Loucy (cell line): ENCODE results near the gene SLC15A5.

Experiments
- H2AFZ ChIP-seq: fragments of 200-600 bp; sonication (generic); 2 replicates; pipeline ENCODE4 v1.6.0; 2016; ENCODE audit warnings: antibody characterized with exemption, mild to moderate bottlenecking, low read length, moderate library complexity
- H3F3A ChIP-seq: fragments of 200-600 bp; 2 replicates; pipeline ENCODE4 v1.6.0; 2016; ENCODE audit warnings: antibody characterized with exemption, low read depth, mild to moderate bottlenecking
- H3K27me3 ChIP-seq: fragments of 200-600 bp; sonication (generic); 2 replicates; pipeline ENCODE4 v1.6.1; 2014; ENCODE audit warnings: low read length, mild to moderate bottlenecking; ENCODE audit not compliant: insufficient read depth, poor library complexity, severe bottlenecking
- H3K36me3 ChIP-seq: fragments of 200-600 bp; sonication (generic); 2 replicates; pipeline ENCODE4 v1.6.1; 2016; ENCODE audit warnings: low read length; ENCODE audit not compliant: insufficient read depth
- H3K4me1 ChIP-seq: fragments of 200-600 bp; sonication (generic); 2 replicates; pipeline ENCODE4 v1.5.1; 2014; ENCODE audit warnings: low read length, mild to moderate bottlenecking; ENCODE audit not compliant: insufficient read depth, poor library complexity, severe bottlenecking
- H3K4me2 ChIP-seq: fragments of 200-600 bp; sonication (generic); 2 replicates; pipeline ENCODE4 v1.6.0; 2014; ENCODE audit warnings: antibody characterized with exemption, low read length, low read depth, mild to moderate bottlenecking; ENCODE audit not compliant: poor library complexity, severe bottlenecking
- H3K4me3 ChIP-seq: fragments of 200-600 bp; sonication (generic); 2 replicates; pipeline ENCODE4 v1.5.1; 2014; ENCODE audit warnings: low read length, mild to moderate bottlenecking, mixed read lengths; ENCODE audit not compliant: poor library complexity, severe bottlenecking
- H3K79me2 ChIP-seq: fragments of 200-600 bp; sonication (generic); 2 replicates; pipeline ENCODE4 v1.6.1; 2014; ENCODE audit warnings: low read length; ENCODE audit not compliant: insufficient read depth
- H3K9ac ChIP-seq: fragments of 200-600 bp; sonication (generic); 2 replicates; pipeline ENCODE4 v1.6.0; 2014; ENCODE audit warnings: mild to moderate bottlenecking, low read depth, low read length, moderate library complexity; ENCODE audit not compliant: poor library complexity, severe bottlenecking
- H3K9me2 ChIP-seq: fragments of 200-600 bp; sonication (generic); replicated peaks from 2 replicates; pipeline ENCODE4 v1.6.1; 2016; ENCODE audit warnings: low read depth, low read length, mixed read lengths
- H3K9me3 ChIP-seq: fragments of 200-600 bp; sonication (generic); 2 replicates; pipeline ENCODE4 v1.6.1; 2014; ENCODE audit warnings: mild to moderate bottlenecking, antibody characterized with exemption, low read length, low read depth; ENCODE audit not compliant: insufficient read depth
- H4K20me1 ChIP-seq: fragments of 200-600 bp; sonication (generic); 2 replicates; pipeline ENCODE4 v1.6.0; 2014; ENCODE audit warnings: antibody characterized with exemption, low read length, mild to moderate bottlenecking; ENCODE audit not compliant: insufficient read depth, poor library complexity, severe bottlenecking
- EZH2phosphoT487 ChIP-seq: fragments of 200-600 bp; IDR thresholded peaks from 2 replicates; pipeline ENCODE4 v1.6.1; 2018; ENCODE audit warnings: antibody characterized with exemption, mild to moderate bottlenecking, moderate library complexity, borderline replicate concordance
- TF ChIP-seq, protein P1 (sequence below): fragments of 200-600 bp; sonication (generic); conservative IDR thresholded peaks from 2 replicates; pipeline ENCODE4 v1.5.1; 2014; ENCODE audit warnings: mild to moderate bottlenecking, antibody characterized with exemption, low read length

The SLC15A5 gene

DNA sequence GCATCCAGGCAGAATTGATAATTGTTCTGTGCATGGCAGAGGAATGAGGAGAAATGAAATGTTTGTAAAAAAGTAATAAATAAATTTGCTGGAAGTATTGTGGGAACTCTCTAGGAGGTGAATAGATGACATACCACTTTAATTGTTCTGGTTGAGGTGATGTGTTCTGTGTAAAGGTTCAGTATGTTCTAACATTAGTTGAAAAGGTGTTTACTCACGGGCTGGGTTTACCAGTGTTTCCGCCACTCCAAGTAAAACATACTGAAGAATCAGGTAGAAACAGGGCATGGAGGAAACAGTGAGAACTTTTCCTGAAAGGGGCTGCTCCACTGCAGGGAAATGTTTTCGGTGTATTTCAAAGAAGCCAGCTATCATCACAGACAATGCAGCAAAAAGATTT lies 53.3 kb downstream of the SLC15A5 start:
- Histone ChIP-seq H3K36me3 (no peaks in the 10 kb centered on the region), H4K20me1 (no peaks in the 10 kb centered on the region), H2AFZ (no peak overlapping the region), H3K4me3 (no peak overlapping the region), H3F3A (no peaks in the 10 kb centered on the region), H3K9me2 (no peaks in the 10 kb centered on the region), H3K27me3 (no peaks in the 10 kb centered on the region), H3K9ac (no peak overlapping the region), H3K4me2 (no peak overlapping the region), H3K9me3 (no peaks in the 10 kb centered on the region), H3K4me1 (no peaks in the 10 kb centered on the region), H3K79me2 (no peaks in the 10 kb centered on the region)
- TF ChIP-seq, protein P1, sequence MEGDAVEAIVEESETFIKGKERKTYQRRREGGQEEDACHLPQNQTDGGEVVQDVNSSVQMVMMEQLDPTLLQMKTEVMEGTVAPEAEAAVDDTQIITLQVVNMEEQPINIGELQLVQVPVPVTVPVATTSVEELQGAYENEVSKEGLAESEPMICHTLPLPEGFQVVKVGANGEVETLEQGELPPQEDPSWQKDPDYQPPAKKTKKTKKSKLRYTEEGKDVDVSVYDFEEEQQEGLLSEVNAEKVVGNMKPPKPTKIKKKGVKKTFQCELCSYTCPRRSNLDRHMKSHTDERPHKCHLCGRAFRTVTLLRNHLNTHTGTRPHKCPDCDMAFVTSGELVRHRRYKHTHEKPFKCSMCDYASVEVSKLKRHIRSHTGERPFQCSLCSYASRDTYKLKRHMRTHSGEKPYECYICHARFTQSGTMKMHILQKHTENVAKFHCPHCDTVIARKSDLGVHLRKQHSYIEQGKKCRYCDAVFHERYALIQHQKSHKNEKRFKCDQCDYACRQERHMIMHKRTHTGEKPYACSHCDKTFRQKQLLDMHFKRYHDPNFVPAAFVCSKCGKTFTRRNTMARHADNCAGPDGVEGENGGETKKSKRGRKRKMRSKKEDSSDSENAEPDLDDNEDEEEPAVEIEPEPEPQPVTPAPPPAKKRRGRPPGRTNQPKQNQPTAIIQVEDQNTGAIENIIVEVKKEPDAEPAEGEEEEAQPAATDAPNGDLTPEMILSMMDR = no peak
- no peak for TF ChIP-seq EZH2phosphoT487

DNA sequence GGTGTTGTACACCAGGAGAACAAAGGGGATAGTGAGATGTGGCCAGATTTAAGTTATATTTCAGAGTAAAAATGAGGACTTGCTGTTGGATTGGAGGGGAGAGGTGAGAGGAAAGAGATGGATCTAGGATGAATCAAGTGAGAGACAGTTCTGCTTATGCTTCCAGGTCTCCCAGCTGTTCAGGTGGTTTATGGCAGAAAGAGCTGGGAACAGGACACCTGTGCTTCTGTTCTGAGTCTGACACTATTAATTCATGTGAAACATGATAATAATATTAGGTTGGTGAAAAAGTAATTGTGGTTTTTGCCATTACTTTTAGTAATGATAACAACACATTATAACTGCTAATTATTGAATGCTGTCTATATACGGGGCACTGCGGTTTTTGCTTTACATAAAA lies 55.7 kb downstream of the SLC15A5 start:
- no peak overlapping the region for H3K4me3 ChIP-seq

GRCh38 chr12:16220120-16220519 lies 57.4 kb downstream of the SLC15A5 start:
- H3K4me2 ChIP-seq = no peak overlapping the region
- no peaks in the 10 kb centered on the region for H3K36me3 ChIP-seq
- H3K9me3 ChIP-seq = no peaks in the 10 kb centered on the region
- H4K20me1 ChIP-seq = no peaks in the 10 kb centered on the region
- no peaks in the 10 kb centered on the region for H3F3A ChIP-seq
- no peaks in the 10 kb centered on the region for H3K27me3 ChIP-seq
- no peak overlapping the region for H3K4me3 ChIP-seq
- no peak overlapping the region for H3K9ac ChIP-seq
- no peak overlapping the region for H2AFZ ChIP-seq
- H3K9me2 ChIP-seq = no peaks in the 10 kb centered on the region
- H3K4me1 ChIP-seq = no peaks in the 10 kb centered on the region
- TF ChIP-seq EZH2phosphoT487 = no peak
- TF ChIP-seq, protein P1 = no peak
- H3K79me2 ChIP-seq = no peaks in the 10 kb centered on the region

More for the DNA sequence above, 55.7 kb downstream of the SLC15A5 start:
- TF ChIP-seq, protein P1 = no peak
- TF ChIP-seq EZH2phosphoT487 = no peak
- H3K9ac ChIP-seq = no peak overlapping the region
- H2AFZ ChIP-seq = no peak overlapping the region
- no peaks in the 10 kb centered on the region for H3K9me3 ChIP-seq
- H3F3A ChIP-seq = no peaks in the 10 kb centered on the region
- H3K4me2 ChIP-seq = no peak overlapping the region
- no peaks in the 10 kb centered on the region for H3K27me3 ChIP-seq
- no peaks in the 10 kb centered on the region for H3K9me2 ChIP-seq
- no peaks in the 10 kb centered on the region for H4K20me1 ChIP-seq
- H3K79me2 ChIP-seq = no peaks in the 10 kb centered on the region
- H3K36me3 ChIP-seq = no peaks in the 10 kb centered on the region
- H3K4me1 ChIP-seq = no peaks in the 10 kb centered on the region
